Liver (tissue), 9 donors: ENCODE data around the gene AFTPH. TPM values are rescaled to one million over a fixed set of nuclear protein-coding genes. Genes with fewer than 3 reads are reported as not detected.

Source experiments
- DNase-seq: peaks from one replicate; pipeline ENCODE4 v3.0.0-alpha.2; 2017; ENCODE audit warnings: low spot score
- H3K27ac ChIP-seq, 2 donors: one replicate each; pipeline ENCODE4 v1.7.0; 2013; ENCODE audit warnings: inconsistent platforms in 2 of 2, low read length in 2 of 2, control low read depth in 1 of 2, low read depth in 1 of 2, mild to moderate bottlenecking in 1 of 2
- H3K27me3 ChIP-seq, 4 donors: one replicate each; pipeline versions ENCODE4 v1.6.1 to v1.7.0; 2013; ENCODE audit warnings: low read length in 3 of 4, inconsistent platforms in 1 of 4, mild to moderate bottlenecking in 1 of 4, moderate library complexity in 1 of 4; ENCODE audit not compliant: control insufficient read depth in 4 of 4, insufficient read depth in 4 of 4
- H3K36me3 ChIP-seq, 4 donors: one replicate each; pipeline versions ENCODE4 v1.6.1 to v1.7.0; 2013; ENCODE audit warnings: low read length in 3 of 4, mild to moderate bottlenecking in 3 of 4, low read depth in 1 of 4, moderate library complexity in 1 of 4; ENCODE audit not compliant: control insufficient read depth in 4 of 4, insufficient read depth in 3 of 4
- H3K4me1 ChIP-seq, 4 donors: one replicate each; pipeline versions ENCODE4 v1.6.1 to v1.7.0; 2013; ENCODE audit warnings: low read length in 3 of 4, mild to moderate bottlenecking in 3 of 4, moderate library complexity in 1 of 4; ENCODE audit not compliant: control insufficient read depth in 4 of 4, insufficient read depth in 4 of 4
- H3K4me3 ChIP-seq, 3 donors: one replicate each; pipeline versions ENCODE4 v1.6.1 to v1.7.0; 2013; ENCODE audit warnings: low read length in 3 of 3, control low read depth in 1 of 3, low read depth in 1 of 3, mild to moderate bottlenecking in 1 of 3
- H3K9ac ChIP-seq, 2 donors: one replicate each; pipeline ENCODE4 v1.7.0; 2013; ENCODE audit warnings: low read length in 2 of 2, mild to moderate bottlenecking in 2 of 2, moderate library complexity in 2 of 2, control low read depth in 1 of 2, low read depth in 1 of 2
- H3K9me3 ChIP-seq, 4 donors: one replicate each; pipeline versions ENCODE4 v1.6.1 to v1.7.0; 2013; ENCODE audit warnings: low read length in 3 of 4; ENCODE audit not compliant: control insufficient read depth in 4 of 4
- CTCF ChIP-seq: fragments of 150-350 bp; IDR thresholded peaks from 2 replicates; pipeline ENCODE4 v1.5.1; 2017; ENCODE audit warnings: improper control_type of control experiment, low read depth, low read length; ENCODE audit not compliant: missing input control
- EGR1 ChIP-seq, 2 donors: IDR thresholded peaks; 2 replicates each; pipeline ENCODE4 v1.6.1; 2016 to 2018; ENCODE audit warnings: antibody characterized with exemption in 2 of 2, low read depth in 2 of 2
- FOXA1 ChIP-seq: IDR thresholded peaks from 2 replicates; pipeline ENCODE4 v1.6.1; 2016; ENCODE audit warnings: antibody characterized with exemption
- FOXA2 ChIP-seq: IDR thresholded peaks from 2 replicates; pipeline ENCODE4 v1.6.1; 2016; ENCODE audit warnings: antibody characterized with exemption
- GABPA ChIP-seq, 2 donors: IDR thresholded peaks in 1 of 2; conservative IDR thresholded peaks in 1 of 2; 2 replicates each; pipeline ENCODE4 v1.6.1; 2016; ENCODE audit warnings: antibody characterized with exemption in 2 of 2, mild to moderate bottlenecking in 1 of 2, moderate library complexity in 1 of 2
- HNF4A ChIP-seq, 2 donors: conservative IDR thresholded peaks; 2 replicates each; pipeline ENCODE4 v1.6.1; 2016; ENCODE audit warnings: antibody characterized with exemption in 2 of 2, mild to moderate bottlenecking in 2 of 2
- HNF4G ChIP-seq: IDR thresholded peaks from 2 replicates; pipeline ENCODE4 v1.6.1; 2016; ENCODE audit warnings: antibody characterized with exemption
- JUND ChIP-seq, 2 donors: IDR thresholded peaks; 2 replicates each; pipeline ENCODE4 v1.6.1; 2016; ENCODE audit warnings: antibody characterized with exemption in 2 of 2
- MAX ChIP-seq: IDR thresholded peaks from 2 replicates; pipeline ENCODE4 v1.6.1; 2016; ENCODE audit warnings: antibody characterized with exemption
- NR2F2 ChIP-seq: IDR thresholded peaks from 2 replicates; pipeline ENCODE4 v1.6.1; 2016; ENCODE audit warnings: antibody characterized with exemption
- RAD21 ChIP-seq, 2 donors: IDR thresholded peaks; 2 replicates each; pipeline ENCODE4 v1.6.1; 2016; ENCODE audit warnings: antibody characterized with exemption in 2 of 2, mild to moderate bottlenecking in 2 of 2
- REST ChIP-seq: IDR thresholded peaks from 2 replicates; pipeline ENCODE4 v1.6.1; 2016; ENCODE audit warnings: antibody characterized with exemption, mild to moderate bottlenecking
- RXRA ChIP-seq, 2 donors: IDR thresholded peaks; 2 replicates each; pipeline ENCODE4 v1.6.1; 2017 to 2018; ENCODE audit warnings: antibody characterized with exemption in 2 of 2, mild to moderate bottlenecking in 1 of 2
- SP1 ChIP-seq: IDR thresholded peaks from 2 replicates; pipeline ENCODE4 v1.6.1; 2018; ENCODE audit warnings: antibody characterized with exemption, mild to moderate bottlenecking
- TAF1 ChIP-seq: conservative IDR thresholded peaks from 2 replicates; pipeline ENCODE4 v1.6.1; 2016; ENCODE audit warnings: antibody characterized with exemption, mild to moderate bottlenecking
- YY1 ChIP-seq: IDR thresholded peaks from 2 replicates; pipeline ENCODE4 v1.6.1; 2016; ENCODE audit warnings: antibody characterized with exemption, mild to moderate bottlenecking
- ZBTB33 ChIP-seq: IDR thresholded peaks from 2 replicates; pipeline ENCODE4 v1.6.1; 2016; ENCODE audit warnings: antibody characterized with exemption
- WGBS: extraction: QIAGEN DNeasy Blood & Tissue Kit; methylation state at CpG from one replicate; pipeline ENCODE4 v1.1.7; 2013; 5-methylcytosine and 5-hydroxymethylcytosine counted together
- polyA plus RNA-seq, 2 donors: library from polyadenylated mRNA; stranded (reverse) in 1 of 2; unstranded in 1 of 2; fragments of 200-250 nt in 1 of 2; fragments of >200 nt in 1 of 2; fragmentation: Nextera tagmentation in 1 of 2; extraction: Ambion mirVana in 1 of 2; gene quantifications; one replicate each; pipeline versions ENCODE4 v1.2.1 to v1.2.3, GENCODE V29; 2013 to 2015
- total RNA-seq, 2 donors: library from RNA; depleted of rRNA; stranded (reverse); fragments of >200 nt; gene quantifications; one replicate each; pipeline ENCODE4 v1.2.3, GENCODE V29; 2014
- donor health status: healthy.
- donor health status: healthy.
- donor health status: healthy.
- donor health status: healthy.
- donor health status: healthy.

The AFTPH gene
- total and polyA plus RNA-seq, 4 donors = 10.5 to 27.9 (median 20.6) TPM

- no peaks in the 10 kb centered on the region for H3K4me1 ChIP-seq
- no peak overlapping the region for H3K4me3 ChIP-seq
- no peak for DNase-seq
- H3K27me3 ChIP-seq = no peaks in the 10 kb centered on the region
- no peak overlapping the region for H3K27ac ChIP-seq
- H3K9ac ChIP-seq = no peak overlapping the region
- WGBS = 94% methylated on average over 6 of the region's 6 CpGs
- H3K9me3 ChIP-seq = no peaks in the 10 kb centered on the region
- TF ChIP-seq FOXA2 = no peak
- no peak for TF ChIP-seq REST
- no peak for TF ChIP-seq RXRA (IDR thresholded peaks at IDR 0.05)
- TF ChIP-seq YY1 = no peak
- no peak for TF ChIP-seq MAX
- TF ChIP-seq EGR1 (IDR thresholded peaks at IDR 0.05; ENCODE audit: low read depth in 2 of 2) = no peak
- TF ChIP-seq SP1 = no peak
- no peak for TF ChIP-seq HNF4A (conservative IDR thresholded peaks at IDR 0.05)
- no peak for TF ChIP-seq TAF1
- no peak for TF ChIP-seq HNF4G
- no peak for TF ChIP-seq ZBTB33
- no peak for TF ChIP-seq CTCF
- TF ChIP-seq NR2F2 = no peak
- no peak for TF ChIP-seq FOXA1
- no peak for TF ChIP-seq RAD21 (IDR thresholded peaks at IDR 0.05)
- TF ChIP-seq JUND (IDR thresholded peaks at IDR 0.05) = no peak
- no peaks in the 10 kb centered on the region for H3K36me3 ChIP-seq
Measured at GRCh38 chr2:64615192-64615763, 91.2 kb downstream of the AFTPH start.

GRCh38 chr2:64615844-64616536 lies 91.9 kb downstream of the AFTPH start:
- Histone ChIP-seq H3K4me1 (no peaks in the 10 kb centered on the region), H3K27me3 (no peaks in the 10 kb centered on the region), H3K4me3 (no peak overlapping the region), H3K9me3 (no peaks in the 10 kb centered on the region), H3K36me3 (no peaks in the 10 kb centered on the region), H3K27ac (no peak overlapping the region), H3K9ac (no peak overlapping the region)
- no peak for DNase-seq
- WGBS = 97% methylated on average over 7 of the region's 7 CpGs
- TF ChIP-seq RXRA (IDR thresholded peaks at IDR 0.05) = no peak
- TF ChIP-seq NR2F2 = no peak
- TF ChIP-seq TAF1 = no peak
- no peak for TF ChIP-seq SP1
- no peak for TF ChIP-seq FOXA1
- no peak for TF ChIP-seq HNF4G
- no peak for TF ChIP-seq GABPA (IDR thresholded peaks at IDR 0.05 in 1 of 2, conservative IDR thresholded peaks at IDR 0.05 in 1 of 2)
- no peak for TF ChIP-seq JUND (IDR thresholded peaks at IDR 0.05)
